Measurements from ENCODE around the gene STK31.
"Not testable (repeated sequence)": the region's sequence is repeated elsewhere in the genome, so short reads cannot be mapped to it uniquely, and the experiment has no call there.

STK31 gene

GRCh38 chr7:23876526-23876925, 166.5 kb downstream of the STK31 start:
- H3K4me2 ChIP-seq (ENCODE audit: low read length, poor library complexity, severe bottlenecking); H3K9me3 ChIP-seq (ENCODE audit: control insufficient read depth, low read length); H3K79me1 ChIP-seq (replicated peaks; ENCODE audit: low read length, poor library complexity, severe bottlenecking); H2BK5ac ChIP-seq (ENCODE audit: low read depth, low read length, poor library complexity, severe bottlenecking); H3K27ac ChIP-seq (ENCODE audit: low read length, poor library complexity, severe bottlenecking); H3K27me3 ChIP-seq (ENCODE audit: control insufficient read depth in 1 of 2, insufficient read depth in 1 of 2, low read length in 2 of 2); DNase-seq; H2BK12ac ChIP-seq (ENCODE audit: low read length in 2 of 2); H4K91ac ChIP-seq (ENCODE audit: low read length); H2BK120ac ChIP-seq (ENCODE audit: low read depth, low read length); H3K36me3 ChIP-seq (ENCODE audit: control insufficient read depth in 1 of 2, insufficient read depth in 2 of 2, low read depth in 1 of 2, low read length in 2 of 2); H2AK5ac ChIP-seq (ENCODE audit: low read length, severe bottlenecking); H2BK15ac ChIP-seq (ENCODE audit: low read depth, poor library complexity, severe bottlenecking); H3K14ac ChIP-seq (ENCODE audit: low read length in 2 of 2); H3K4ac ChIP-seq (ENCODE audit: low read depth in 1 of 2, low read length in 2 of 2); H3K4me1 ChIP-seq (ENCODE audit: control insufficient read depth, insufficient read depth, low read depth, low read length); H3K9ac ChIP-seq (ENCODE audit: low read length); H3K4me3 ChIP-seq (ENCODE audit: insufficient read depth in 1 of 2, low read depth in 1 of 2, low read length in 2 of 2); H4K8ac ChIP-seq (ENCODE audit: low read length); H2AFZ ChIP-seq (ENCODE audit: low read depth, low read length); H3K23ac ChIP-seq (ENCODE audit: low read length in 2 of 2); H3K18ac ChIP-seq (ENCODE audit: low read depth in 1 of 2, low read length in 2 of 2): not testable (repeated sequence)
- 95% methylated on average over 2 of the region's 3 CpGs for WGBS
